Lower lobe of right lung (tissue), 2 donors: ENCODE measurements around the gene TOX3. TPM values are rescaled to one million over a fixed set of nuclear protein-coding genes. Genes with fewer than 3 reads are reported as not detected.

Experiments used
- ATAC-seq, 2 donors: fragments of 200-7000 bp; cut with Tn5 transposase; one replicate each; pipeline ENCODE4 v1.9.1; 2020 to 2022; ENCODE audit warnings: mild to moderate bottlenecking in 2 of 2, moderate library complexity in 2 of 2
- DNase-seq: peaks from one replicate; pipeline ENCODE4 v3.0.0-alpha.2; 2020
- H3K27ac ChIP-seq: fragments of 200-600 bp; one replicate; pipeline ENCODE4 v1.8.0; 2022
- H3K27me3 ChIP-seq: fragments of 200-600 bp; one replicate; pipeline ENCODE4 v1.8.0; 2022; ENCODE audit warnings: low read depth
- H3K36me3 ChIP-seq: fragments of 200-600 bp; one replicate; pipeline ENCODE4 v1.8.0; 2022; ENCODE audit warnings: mild to moderate bottlenecking
- H3K4me1 ChIP-seq: fragments of 200-600 bp; one replicate; pipeline ENCODE4 v1.8.0; 2022
- H3K4me3 ChIP-seq: fragments of 200-600 bp; one replicate; pipeline ENCODE4 v1.8.0; 2022; ENCODE audit warnings: mild to moderate bottlenecking
- H3K9me3 ChIP-seq: fragments of 200-600 bp; one replicate; pipeline ENCODE4 v1.8.0; 2022
- intact Hi-C: fragments of 100-400 bp; cut with DNase I; formaldehyde crosslinking; loops from one replicate; pipeline ENCODE4 v1.11.0; 2022
- total RNA-seq: library from RNA; stranded (reverse); fragmentation: NEBNext Ultra II Directional; extraction: Animal tissue kit (Norgen Biotek cat#: 25700); gene quantifications from one replicate; pipeline ENCODE4 v1.2.1, GENCODE V29; 2021
- TF ChIP-seq, protein P1 (sequence below): fragments of 200-600 bp; IDR thresholded peaks from one replicate; pipeline ENCODE4 v1.8.0; 2022; ENCODE audit warnings: antibody characterized with exemption, mild to moderate bottlenecking
- donor health status: DM: no; HTN: yes; CAD: no; lungs with severe emphysema.

TOX3 gene
- total RNA-seq, 1 donor from 2014 or later, result 4.1 TPM

- no peak overlapping the region for H3K4me3 ChIP-seq
- H3K27ac ChIP-seq, result no peak overlapping the region
- peaks cover 11% of the 10 kb centered on the region for H3K4me1 ChIP-seq
- H3K9me3 ChIP-seq, result no peaks in the 10 kb centered on the region
- peaks cover 52% of the 10 kb centered on the region for H3K27me3 ChIP-seq
- ATAC-seq, result no peak
- TF ChIP-seq, protein P1, sequence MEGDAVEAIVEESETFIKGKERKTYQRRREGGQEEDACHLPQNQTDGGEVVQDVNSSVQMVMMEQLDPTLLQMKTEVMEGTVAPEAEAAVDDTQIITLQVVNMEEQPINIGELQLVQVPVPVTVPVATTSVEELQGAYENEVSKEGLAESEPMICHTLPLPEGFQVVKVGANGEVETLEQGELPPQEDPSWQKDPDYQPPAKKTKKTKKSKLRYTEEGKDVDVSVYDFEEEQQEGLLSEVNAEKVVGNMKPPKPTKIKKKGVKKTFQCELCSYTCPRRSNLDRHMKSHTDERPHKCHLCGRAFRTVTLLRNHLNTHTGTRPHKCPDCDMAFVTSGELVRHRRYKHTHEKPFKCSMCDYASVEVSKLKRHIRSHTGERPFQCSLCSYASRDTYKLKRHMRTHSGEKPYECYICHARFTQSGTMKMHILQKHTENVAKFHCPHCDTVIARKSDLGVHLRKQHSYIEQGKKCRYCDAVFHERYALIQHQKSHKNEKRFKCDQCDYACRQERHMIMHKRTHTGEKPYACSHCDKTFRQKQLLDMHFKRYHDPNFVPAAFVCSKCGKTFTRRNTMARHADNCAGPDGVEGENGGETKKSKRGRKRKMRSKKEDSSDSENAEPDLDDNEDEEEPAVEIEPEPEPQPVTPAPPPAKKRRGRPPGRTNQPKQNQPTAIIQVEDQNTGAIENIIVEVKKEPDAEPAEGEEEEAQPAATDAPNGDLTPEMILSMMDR, result no peak
- no peak for DNase-seq
- no peaks in the 10 kb centered on the region for H3K36me3 ChIP-seq
- intact Hi-C loops, result no loop called here
These were observed 882 bp upstream of the TOX3 start for GRCh38 chr16:52547834-52548215.

DNA sequence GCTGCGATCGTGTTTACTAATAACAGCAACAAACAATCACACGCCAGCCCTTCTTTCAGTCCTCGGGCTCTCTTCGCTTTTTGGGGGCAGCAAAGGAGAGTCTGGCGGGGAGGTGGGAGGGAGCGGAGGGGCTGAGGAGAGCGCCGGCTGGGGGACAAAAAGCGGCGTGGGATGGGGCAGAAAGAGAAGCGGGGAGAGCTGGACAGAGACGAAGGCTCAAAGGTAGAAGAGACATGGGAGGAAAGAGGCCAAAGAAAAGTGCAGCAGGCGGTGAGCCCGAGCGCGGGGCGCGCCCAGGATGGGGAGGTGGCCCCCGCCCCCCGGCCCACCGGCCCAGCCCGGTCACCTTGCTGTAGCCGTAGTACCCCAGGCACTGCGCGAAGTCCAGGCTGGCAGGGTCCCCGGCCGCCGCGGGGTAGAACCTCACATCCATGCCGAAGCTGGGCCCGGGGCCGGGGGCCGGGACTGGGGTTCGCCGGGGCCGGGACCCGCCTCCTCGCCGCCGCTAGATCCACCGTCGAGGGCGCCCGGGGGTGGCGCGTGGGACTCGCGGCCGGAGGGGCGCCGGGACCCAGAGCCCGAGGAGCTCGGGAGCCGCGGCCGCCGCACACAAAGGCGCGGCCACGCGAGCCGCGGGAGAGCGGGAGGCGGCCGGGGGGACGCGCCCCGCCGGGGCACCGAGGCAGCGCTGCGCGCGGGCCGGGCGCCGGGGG, 496 bp downstream of the TOX3 start:
- Histone ChIP-seq H3K4me1 (peaks cover 11% of the 10 kb centered on the region), H3K4me3 (peak overlapping the region; percentile 48), H3K9me3 (no peaks in the 10 kb centered on the region), H3K27me3 (peaks cover 59% of the 10 kb centered on the region), H3K27ac (no peak overlapping the region), H3K36me3 (no peaks in the 10 kb centered on the region)
- ATAC-seq (peak; percentile 43 to 49), DNase-seq (no peak)
- TF ChIP-seq, protein P1, result no peak
- intact Hi-C loops, result no loop called here

DNA sequence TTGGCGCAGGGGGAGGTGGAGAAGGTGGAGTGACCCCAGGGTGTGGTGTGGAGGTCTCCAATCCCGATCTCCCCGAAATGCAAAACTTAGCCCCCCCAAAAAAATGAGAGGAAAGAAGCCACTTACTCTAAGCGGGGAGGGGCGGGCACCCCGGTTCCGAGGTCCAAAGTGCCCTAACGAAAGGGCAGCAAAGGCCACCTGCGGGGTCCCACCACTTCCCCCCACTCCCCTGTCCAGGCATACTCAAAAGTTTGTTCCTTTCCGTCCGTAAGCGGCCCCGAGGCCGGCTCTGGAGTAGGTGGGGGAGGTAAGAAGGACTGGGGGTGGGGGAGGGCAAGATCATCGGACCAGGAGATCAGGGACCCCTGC, 1.1 kb downstream of the TOX3 start:
- DNase-seq, result no peak
- peak; percentile 39 to 50 for ATAC-seq
- Histone ChIP-seq H3K27ac (no peak overlapping the region), H3K36me3 (no peaks in the 10 kb centered on the region), H3K9me3 (no peaks in the 10 kb centered on the region), H3K4me1 (peaks cover 11% of the 10 kb centered on the region), H3K4me3 (peak overlapping the region; percentile 48), H3K27me3 (peaks cover 59% of the 10 kb centered on the region)
- TF ChIP-seq, protein P1, result no peak
- intact Hi-C loops, result no loop called here

DNA sequence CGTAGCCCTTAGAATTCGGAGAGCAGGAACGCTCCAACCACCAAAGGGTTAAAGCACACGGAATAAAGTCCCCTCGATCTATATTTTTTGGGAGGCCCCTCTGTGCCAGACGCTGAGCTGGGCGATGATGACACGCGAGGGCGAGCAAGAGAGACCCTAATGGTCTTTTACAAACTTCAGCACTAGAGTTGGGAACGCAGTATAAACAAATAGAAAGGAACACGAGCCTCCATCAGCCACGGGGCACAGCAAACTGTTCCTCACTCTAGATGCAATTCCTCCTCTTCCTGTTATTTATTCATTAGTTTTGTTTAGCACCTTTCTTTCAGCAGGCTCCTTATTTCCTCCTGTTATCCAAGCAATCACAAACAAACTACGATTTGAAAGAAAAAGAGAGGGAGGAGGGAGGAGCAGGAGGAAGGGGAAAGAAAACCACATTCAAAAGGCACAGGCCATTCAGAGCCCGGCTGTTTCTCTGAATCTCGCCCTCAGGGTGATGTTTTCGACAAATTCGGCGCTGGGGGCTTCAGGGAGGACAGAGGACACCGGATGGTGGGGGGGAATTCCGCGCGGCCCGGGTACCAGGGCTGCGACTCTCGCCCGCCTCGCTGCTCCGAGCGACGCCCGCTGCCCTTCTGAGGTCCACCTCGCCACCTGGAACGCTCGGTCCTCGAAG, 1.6 kb downstream of the TOX3 start:
- TF ChIP-seq, protein P1, result no peak
- Histone ChIP-seq H3K9me3 (no peaks in the 10 kb centered on the region), H3K27ac (no peak overlapping the region), H3K36me3 (no peaks in the 10 kb centered on the region), H3K4me1 (peaks cover 11% of the 10 kb centered on the region), H3K27me3 (peaks cover 59% of the 10 kb centered on the region), H3K4me3 (peak overlapping the region; percentile 48)
- ATAC-seq (peak; percentile 41 to 63), DNase-seq (no peak)
- intact Hi-C loops, result no loop called here

DNA sequence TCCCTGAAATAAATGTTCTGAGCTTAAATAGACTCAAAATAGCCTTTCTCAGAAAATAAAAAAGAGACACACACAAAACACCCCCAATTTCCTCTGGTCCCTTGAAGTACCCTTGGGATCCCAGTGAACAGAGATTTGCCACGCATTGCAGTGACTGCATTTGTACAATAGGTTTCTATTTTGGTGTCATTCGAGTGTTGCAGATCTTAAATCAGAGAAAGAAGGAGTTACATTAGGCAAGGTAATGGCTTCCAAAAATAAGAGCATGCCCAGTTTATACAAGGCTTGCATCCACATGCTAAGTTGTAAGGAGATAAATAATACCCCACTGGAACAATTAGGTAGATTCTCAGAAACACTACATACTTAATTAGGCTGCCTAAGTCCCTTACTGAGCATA, 2.2 kb downstream of the TOX3 start:
- TF ChIP-seq, protein P1, result no peak
- Histone ChIP-seq H3K4me3 (peak overlapping the region; percentile 48), H3K36me3 (no peaks in the 10 kb centered on the region), H3K4me1 (peaks cover 11% of the 10 kb centered on the region), H3K27ac (no peak overlapping the region), H3K9me3 (no peaks in the 10 kb centered on the region), H3K27me3 (peaks cover 59% of the 10 kb centered on the region)
- ATAC-seq (no peak), DNase-seq (no peak)
- intact Hi-C loops, result no loop called here
